HG02642 (cell line): ENCODE data around the gene LINGO4.

Source experiments
- ATAC-seq: cut with Tn5 transposase; IDR thresholded peaks from one replicate; pipeline ENCODE4 v1.9.1; 2021; ENCODE audit warnings: mild to moderate bottlenecking; ENCODE audit not compliant: unreplicated experiment, poor library complexity

The LINGO4 gene

GRCh38 chr1:151835596-151835995, 30.4 kb upstream of the LINGO4 start:
- ATAC-seq = no peak

- no peak for ATAC-seq
These were observed 29.0 kb upstream of the LINGO4 start for GRCh38 chr1:151834239-151834638.

GRCh38 chr1:151833172-151833900, 28.1 kb upstream of the LINGO4 start:
- ATAC-seq = no peak

DNA sequence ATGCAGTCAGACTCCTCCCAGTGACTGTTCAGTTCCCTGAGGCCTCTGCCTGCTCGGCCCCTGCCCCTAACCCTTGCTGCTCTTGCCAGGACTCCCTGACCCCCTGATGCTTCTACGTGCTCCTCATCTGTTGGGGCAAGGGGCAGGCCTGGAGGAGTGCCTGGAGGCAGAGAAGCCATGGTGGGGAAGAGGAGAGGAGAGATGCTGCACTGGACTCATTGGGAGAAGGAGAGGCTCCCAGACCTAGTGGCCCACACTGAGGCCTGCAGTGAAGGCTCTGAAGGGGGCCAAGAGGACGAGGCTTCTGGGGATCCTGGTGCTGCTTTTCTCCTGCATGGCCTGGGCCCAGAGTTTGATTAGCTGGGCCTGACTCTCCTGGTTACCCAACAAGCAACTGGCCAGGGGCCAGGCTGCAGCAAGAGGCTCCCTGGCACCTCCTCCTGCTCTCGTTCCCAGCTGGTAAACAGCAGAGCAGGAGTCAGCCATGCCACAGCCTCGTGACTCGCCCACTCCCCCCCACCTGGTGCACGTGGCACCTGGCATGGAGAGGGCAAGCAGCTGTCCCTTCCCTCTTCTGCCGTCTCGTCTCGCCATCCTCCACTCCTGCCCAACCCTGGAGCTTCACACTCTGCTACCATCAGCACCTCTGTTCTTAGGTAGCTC, 27.2 kb upstream of the LINGO4 start:
- no peak for ATAC-seq

DNA sequence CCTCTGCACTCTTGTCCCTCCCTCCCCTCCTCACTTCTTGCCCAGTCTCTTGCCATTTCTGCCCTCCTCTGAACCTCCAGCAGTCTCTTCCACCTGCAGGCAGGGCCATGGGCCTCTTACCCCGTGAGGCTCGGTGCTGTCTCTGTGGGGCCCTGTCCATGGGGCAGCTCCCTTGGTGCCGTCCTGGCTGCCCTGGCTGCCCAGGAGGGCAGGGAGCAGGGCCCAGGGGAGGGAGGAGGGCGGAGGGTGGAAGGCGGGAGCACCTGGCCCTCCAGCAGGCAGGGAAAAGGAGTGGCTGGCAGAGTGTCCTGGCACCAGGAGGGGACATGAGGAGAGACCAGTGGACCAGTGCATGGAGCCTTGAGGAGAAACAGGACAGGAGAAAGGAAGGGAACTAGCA, 26.4 kb upstream of the LINGO4 start, which contains the start of gene RORC:
TSS of gene RORC (minus strand) at position 198 of the 400 bp plus-strand sequence. CDS start at position 160, 38 bp downstream.
- no peak for ATAC-seq

- ATAC-seq = no peak
These were observed 26.0 kb upstream of the LINGO4 start for GRCh38 chr1:151831256-151831591.

- ATAC-seq = no peak
These were observed 24.8 kb upstream of the LINGO4 start for GRCh38 chr1:151830055-151830454.

DNA sequence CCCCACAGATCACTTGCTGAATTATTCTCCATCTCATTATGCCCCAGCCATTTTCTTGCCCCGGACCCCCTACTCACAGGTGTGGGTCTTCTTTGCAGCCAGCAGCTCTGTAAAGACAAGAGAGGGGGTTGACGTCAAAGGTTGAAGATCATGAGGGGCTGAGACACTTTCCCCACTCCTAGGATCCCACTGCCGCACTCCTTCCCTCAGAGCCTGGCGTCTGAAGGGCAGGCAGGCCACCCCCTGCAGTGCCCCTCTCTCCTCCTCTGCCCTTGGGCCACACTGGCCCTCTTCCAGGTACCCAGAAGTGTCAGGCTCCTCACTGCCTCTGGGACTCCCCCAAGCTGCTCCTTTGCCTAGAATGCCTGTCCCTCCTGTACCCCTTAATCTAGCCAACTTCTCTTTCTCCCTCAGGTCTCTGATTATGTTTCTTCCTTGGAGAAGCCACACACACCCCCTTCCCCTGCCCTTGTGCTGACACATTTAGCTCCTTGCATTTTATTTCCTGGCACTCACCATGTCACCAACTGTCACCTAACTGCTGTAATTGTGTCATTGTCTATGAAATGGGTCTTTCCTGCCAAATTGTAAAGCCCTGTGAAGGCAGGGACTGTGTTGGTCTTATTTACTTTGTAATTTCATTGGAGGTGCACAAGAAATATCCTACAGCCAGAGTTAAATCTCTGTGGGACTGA, 24.3 kb upstream of the LINGO4 start:
- ATAC-seq = no peak

DNA sequence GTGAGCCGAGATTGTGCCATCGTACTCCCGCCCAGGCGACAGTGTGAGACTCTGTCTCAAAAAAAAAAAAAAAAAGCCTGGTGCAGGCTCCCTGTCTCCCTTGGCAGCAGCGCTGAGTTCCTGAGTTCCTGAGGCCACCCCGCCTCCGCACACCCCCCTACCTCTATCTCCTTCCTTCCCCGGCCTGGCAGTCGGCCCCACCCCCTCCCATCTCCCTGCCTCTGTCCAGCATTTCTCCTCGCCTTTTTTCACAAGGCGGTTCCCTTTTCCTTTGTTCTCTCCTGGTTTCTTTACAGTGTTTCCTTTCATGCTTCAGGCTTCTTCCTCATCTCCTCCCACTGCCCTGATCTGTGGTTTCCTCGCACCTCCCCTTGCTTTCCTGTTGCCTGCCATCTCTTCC, 23.7 kb upstream of the LINGO4 start:
- no peak for ATAC-seq

GRCh38 chr1:151827853-151828252, 22.6 kb upstream of the LINGO4 start:
- ATAC-seq = no peak

DNA sequence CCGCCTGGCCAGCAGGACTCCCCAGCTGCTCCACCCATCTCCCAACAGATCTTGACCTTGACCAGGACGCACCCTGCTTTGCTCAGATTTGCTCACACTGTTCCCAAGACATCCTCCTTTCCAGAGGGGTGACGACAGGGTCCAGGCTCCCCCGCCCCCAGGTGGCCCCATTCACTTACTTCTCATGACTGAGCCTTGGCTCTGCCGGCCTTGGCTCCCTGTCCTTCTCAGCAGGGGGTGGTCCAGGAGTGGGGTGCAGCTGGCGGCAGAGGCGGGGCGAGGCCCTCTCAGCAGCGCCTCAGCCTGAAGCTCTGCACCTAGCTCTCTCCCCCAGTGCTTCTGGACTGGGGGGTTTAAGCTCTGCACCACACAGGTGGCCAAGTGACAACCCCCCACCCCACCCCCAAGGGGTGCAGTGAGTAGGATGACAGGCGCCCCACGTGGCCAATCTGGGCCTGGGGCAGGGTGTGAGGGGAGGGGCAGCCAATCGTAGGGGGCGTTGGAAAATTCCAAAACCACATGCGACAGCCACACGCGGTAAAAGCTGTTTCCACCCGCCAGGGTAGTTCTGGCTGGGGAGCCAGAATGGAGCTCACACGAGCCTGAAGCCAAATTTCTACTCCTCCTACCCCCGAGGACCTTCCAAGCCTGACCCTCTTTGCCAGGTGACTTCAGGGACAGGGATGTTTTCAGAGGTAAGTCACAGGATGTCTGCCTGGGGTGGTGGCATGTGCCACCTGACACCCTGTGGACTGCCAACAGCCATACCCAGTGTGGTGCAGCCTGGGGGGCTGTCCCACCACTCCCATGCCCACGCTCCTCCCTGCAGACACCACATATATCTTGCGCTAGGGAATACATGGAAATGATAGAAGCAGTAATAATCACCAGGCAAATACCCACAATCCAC, 20.8 kb upstream of the LINGO4 start:
- no peak for ATAC-seq

GRCh38 chr1:151825204-151825603, 20.0 kb upstream of the LINGO4 start:
- no peak for ATAC-seq

GRCh38 chr1:151823175-151823574, 18.0 kb upstream of the LINGO4 start:
- ATAC-seq = no peak

- ATAC-seq = no peak
These were observed 17.2 kb upstream of the LINGO4 start for GRCh38 chr1:151822404-151822803.

- ATAC-seq = no peak
These were observed 15.7 kb upstream of the LINGO4 start for GRCh38 chr1:151820940-151821339.

DNA sequence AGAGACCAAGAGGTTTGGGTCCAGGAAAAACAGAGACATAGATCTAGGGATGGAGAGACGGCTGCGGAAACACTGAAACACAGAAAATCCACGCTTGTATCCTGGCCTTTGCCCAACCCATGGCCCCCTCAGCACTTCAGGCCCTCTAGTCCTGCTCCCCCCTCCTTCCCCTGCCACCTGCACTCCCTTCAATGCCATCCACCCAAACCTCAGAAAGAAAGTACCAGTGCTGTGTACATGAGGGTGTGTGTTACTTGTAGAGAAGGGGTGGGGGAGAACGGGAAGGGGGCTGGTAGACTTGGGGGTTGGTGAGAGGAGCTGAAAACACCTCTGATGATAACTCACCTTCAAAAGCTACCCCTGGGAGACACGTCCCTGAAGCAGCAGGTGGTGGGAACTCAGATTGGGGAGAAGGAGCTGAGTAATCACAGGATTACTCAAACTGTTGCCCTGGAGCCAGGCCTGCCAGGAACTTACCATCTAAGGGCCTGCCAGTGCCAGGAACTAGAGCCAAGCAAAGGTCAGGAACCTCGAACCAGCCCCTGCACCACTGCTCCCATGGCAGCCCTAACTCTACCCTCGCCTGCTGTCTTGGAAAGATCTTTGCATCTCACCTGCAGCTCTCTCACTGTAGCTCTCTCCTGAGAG, 14.9 kb upstream of the LINGO4 start:
- no peak for ATAC-seq

DNA sequence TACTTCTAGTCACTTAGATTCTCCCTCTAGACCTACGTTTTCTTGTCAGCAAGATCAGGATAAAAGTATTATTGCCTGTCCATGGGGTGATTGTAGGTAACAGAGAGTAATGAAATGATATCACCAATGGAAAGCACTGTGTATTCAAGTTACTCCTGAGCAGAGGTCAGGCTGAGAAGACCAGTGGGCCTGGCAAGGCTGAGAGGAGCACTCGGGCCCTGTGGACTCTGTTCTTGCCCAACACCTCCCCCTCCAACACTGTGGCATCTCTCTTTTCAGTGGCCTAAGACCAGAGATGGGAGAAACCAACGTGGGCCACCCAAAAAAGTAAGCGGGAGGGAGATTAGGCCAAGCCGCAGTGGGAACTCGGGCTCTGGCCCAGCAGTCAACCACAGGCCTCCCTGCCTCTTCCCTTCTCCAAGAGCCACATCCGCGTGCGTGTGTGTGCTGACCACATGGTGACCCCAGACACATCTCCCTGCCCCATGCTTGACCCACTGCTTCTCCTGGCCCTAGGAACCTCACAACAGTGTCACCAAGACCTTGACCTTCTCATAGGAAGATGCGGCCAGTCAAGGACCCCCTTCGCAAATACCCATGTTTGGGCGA, 14.1 kb upstream of the LINGO4 start:
- no peak for ATAC-seq

DNA sequence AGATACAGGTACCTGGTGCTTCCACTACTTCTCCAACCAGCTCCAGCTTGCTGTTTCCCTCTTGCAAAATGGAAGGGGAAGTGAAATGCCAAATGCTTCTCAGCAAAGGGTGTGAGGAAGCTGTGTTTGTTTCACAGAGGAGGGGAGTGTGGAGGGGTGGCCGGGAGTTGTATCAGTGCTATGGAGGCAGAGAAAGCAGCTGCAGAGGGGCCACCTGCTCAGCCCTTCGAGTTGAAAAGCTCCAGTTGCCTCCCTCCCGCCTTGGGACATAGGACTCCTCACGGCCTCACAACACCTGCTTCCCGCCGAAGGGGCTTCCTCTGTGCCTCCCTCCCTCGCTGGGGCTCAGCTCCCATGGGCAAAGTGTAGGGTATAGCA, 12.1 kb upstream of the LINGO4 start:
- no peak for ATAC-seq

DNA sequence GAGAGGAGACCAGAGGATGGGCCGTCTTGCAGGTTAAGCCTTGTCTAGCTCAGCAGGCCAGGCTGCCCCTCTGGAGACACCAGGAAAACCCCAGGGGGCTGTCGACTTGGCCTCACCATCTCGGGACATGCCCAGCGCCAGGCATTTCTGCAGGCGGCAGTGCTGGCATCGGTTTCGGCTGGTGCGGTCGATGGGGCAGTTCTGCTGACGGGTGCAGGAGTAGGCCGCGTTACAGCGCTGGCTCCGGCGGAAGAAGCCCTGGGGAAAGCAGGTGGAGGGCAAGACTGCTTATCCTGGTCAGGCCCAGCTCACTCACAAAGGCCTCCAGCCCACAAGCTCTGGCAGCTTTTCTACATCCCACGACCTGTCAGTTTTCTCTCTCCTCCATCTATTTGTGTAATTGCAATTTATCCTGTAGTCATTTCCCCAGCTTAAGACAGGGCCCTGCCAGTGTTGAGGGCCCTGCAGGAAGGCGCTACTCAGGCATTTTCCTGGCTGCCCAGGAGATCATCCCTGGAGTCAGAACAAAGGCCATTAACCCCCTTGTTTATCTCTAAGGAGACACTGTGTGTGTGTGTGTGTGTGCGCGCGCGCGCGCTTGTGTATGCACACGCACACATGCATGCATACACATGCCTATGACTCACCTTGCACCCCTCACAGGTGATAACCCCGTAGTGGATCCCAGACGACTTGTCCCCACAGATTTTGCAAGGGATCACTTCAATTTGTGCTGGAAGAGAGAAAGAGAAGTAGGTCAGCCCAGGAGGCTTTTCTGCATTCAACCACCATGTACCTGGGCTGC, 11.5 kb upstream of the LINGO4 start:
- ATAC-seq = no peak
